HG02840 (cell line): Measurements from ENCODE around the gene MBNL1.

Experiments used
- ATAC-seq: cut with Tn5 transposase; IDR thresholded peaks from one replicate; pipeline ENCODE4 v1.9.1; 2021; ENCODE audit warnings: mild to moderate bottlenecking, moderate library complexity, moderate number of reproducible peaks; ENCODE audit not compliant: unreplicated experiment, low FRiP score

MBNL1 gene

DNA sequence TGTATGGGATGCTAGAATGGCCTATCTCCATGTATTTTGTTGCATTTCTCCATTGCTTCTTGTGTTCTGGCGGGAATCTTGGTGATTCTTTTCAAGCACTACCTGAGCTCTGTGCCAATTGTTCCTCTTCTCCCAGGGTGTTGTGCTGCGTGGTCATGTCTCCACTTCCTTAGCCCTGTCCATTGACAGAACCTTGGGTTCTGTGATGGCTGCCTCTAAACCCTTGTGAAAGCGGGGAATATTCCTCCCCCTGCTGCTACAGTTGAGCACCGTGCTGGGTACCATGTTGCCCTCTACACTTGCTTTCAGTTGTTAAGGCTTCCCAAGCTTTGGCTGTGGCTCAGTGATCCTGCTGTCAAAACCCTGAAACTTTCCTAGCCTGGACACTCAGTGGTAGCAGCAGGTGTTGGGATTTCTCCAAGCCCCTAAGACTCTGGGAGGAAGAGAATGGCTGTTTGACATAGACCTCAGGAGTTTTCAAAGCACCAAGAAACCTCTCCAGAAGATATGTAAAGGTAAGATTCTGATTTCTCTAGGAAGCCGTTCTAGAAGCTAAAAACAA, 69.5 kb downstream of the MBNL1 start:
- no peak for ATAC-seq

DNA sequence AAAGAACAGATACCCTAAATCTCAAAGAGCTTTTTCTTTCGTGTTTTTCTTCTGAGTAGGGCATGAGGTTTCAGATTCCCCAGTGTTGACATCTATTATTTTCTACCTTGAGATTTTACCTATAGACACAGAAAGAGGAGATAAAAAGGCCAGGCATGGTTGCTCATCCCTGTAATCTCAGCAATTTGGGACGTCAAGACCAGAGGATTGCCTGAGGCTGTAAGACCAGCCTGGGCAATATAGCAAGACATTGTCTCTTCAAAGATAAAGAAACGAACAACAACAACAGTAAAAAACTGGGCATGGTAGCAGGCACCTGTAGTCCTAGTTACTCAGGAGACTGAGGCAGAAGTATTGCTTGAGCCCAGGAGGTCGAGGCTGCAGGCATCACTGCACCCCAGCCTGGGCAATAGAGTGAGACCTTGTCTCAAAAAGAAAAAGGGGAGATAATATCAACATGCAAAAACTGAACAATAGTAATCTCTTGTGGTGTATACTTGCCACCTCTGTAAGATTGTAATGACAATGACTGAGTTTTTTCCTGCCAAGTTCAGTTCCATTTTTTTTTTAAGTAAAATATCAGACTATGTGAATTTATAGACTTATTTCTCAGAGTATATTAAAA, 71.3 kb downstream of the MBNL1 start:
- ATAC-seq = no peak

DNA sequence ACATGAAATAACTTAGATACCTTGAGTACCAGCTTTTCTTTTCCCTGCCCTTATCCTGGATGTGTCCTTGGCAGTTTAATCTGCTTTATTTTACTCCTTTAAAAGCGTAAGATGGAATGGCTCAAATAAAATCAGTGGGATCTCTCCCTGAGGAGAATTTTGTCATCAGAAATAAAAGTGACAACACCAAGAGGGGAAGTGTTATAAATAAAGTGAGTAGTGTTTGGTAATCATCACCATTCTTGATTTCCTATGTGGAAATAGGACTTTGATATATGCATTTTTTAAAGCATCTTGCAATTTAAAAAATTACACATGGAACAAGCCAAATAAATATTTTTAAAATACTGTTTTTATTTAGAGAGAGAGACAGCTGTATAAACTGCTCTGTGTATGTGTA, 76.5 kb downstream of the MBNL1 start:
- no peak for ATAC-seq

DNA sequence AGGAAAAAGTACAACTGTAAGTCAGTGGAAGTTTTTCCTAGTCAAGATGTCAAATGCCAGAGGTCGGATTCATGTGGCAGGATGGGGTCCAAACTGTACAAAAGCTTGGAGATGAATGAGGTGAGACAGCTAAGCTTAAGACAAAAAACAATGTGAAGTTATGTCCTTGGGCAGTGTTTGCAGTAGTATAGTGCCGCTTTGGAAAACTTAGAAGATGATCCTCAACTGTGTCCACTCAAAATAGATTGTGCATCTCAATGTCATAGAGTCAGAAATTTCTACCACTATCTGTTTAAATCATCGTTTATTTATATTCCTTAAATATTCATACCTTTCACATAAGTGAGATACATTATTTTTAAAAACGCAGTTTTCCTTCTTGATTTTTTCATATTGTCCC, 77.3 kb downstream of the MBNL1 start:
- ATAC-seq = no peak

DNA sequence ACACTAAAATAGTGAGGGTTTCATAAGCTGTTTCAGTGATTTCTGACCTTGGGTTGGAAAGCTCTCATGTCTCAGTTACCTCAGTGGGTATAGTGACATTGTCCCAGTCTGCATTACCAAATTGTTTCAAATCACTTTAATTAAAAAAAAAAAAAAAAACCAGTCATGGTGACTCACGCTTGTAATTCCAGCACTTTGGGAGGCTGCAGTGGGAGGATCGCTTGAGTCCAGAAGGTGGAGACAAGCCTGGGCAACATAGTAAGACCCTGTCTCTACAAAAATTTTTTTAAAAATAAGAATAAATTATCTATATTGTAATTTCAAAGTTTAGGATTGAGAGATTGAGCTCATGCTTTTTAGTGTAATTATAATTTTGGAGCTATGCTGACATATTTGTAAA, 78.0 kb downstream of the MBNL1 start:
- no peak for ATAC-seq

DNA sequence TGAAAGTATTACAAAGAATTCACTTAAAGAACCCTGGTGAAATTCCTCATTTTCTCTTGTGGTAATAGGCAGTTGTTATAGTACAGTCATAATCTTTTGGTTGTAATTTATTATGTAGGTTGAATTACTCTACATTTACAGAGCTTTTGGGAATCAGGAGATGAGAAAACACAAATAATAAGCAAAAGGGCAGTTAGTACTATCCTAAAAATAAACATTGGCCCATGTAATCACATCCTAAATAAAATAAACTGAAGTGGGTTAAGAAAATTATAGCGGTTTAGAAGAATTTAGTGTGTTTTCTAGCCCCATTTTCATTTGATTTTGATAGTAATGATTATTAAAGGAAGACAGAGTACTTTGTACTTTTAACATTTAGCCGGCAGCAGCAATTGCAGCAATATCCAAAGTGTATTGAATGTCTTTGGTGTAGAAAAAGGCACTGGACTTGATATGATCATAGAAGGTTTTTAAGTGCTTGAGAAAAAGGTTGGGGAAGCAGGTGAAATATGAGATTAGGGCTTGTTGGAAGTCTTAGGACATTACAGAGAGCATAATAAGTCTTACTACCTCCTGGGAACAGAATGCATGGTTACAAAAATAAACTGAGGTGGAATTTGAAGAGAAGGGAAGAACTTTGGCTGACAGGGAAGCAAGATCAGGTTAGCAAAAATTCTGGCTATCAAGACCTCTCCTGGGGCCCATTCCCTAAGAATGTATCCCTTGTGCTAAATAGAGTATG, 79.9 kb downstream of the MBNL1 start:
- no peak for ATAC-seq

DNA sequence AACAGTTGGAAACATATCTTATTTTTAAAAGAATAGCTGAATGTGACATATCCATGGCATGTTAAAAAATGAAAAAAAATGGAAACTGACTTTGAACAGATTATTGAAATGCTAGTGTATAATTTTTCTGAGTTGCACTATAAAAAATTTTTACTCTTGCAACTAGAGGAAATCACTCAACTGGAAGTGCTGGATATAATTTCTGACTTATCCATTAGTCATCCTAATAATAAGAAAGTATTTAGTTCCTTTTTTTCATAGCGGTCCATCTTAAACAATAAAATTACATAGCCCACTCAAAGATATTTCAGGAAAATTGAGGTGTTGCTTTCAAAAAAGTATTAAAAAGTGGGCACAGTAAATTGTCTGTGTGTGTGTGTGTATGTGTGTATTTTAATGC, 80.7 kb downstream of the MBNL1 start:
- no peak for ATAC-seq

DNA sequence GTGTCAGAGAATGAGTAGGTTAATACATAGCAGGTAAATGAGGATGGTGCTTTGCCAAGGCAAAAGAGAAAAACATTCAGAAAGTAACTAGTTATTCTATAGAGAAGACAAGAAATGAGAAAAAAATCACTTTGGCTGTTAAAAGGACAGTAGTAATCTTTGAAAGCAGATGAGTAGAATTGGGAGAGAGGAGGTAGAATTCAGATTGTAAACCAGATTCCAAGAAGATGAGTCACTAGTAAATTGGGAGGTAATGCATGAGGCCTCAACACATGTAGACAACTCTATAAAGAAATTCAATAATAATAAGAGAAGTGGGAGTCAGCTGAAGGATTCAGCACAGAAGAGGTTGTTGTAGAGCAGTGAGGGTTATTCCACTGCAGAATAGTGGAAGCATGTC, 81.4 kb downstream of the MBNL1 start:
- ATAC-seq = no peak

DNA sequence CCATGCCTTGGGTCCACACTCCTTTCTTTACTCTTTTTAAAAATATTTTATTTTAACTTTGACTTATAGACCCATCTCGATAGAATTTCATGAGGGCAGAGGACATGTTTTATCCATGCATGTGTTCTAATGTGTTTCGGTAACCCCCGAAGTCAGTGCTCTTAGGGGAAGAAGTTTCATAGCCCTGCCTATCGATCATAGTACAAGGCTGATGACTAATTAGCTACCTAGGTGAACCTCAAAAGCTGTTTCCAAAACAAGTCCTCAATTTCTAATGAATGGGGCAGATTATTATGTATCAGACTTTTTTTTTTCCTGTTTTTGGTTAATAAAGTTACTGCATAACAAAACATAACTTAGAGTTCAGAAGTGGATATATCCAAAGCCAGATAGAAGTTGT, 82.0 kb downstream of the MBNL1 start:
- ATAC-seq = no peak

DNA sequence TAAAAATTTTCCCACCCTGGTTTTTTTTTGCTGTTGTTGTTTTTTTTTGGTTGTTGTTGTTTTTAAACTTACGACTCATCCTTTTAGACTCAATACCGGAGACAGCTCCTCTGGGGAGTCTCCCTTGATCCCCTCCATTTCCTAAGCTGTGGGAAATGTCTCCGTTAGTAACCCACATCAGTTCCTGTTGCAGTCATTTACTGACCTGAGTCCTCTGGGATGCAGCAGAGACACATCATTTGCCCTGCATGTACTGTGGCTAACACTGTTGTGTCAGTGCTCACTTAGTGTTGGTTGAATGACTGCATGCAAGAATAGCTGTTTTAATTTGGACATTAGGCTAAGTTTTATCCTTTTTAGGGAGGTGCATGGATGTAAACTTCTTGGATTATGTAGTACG, 83.8 kb downstream of the MBNL1 start:
- no peak for ATAC-seq

DNA sequence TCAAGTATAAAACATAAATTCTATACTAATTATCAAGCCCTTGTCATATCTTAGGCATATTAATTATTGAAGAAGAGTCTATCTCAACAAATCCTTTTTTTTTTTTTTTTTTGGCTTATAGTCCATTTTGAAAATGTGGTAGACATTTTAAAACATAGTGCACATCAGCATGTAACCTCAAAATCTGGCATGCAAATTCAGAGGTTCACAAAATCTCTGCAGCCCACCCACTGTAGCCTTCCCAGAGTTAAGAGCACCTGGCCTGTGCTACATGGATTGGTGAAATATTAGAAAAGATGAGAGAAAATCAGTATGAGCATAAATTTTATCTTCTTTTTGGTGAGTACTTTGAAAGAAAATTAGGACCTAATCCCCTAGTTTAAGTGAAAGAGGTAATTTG, 84.8 kb downstream of the MBNL1 start:
- ATAC-seq = no peak

DNA sequence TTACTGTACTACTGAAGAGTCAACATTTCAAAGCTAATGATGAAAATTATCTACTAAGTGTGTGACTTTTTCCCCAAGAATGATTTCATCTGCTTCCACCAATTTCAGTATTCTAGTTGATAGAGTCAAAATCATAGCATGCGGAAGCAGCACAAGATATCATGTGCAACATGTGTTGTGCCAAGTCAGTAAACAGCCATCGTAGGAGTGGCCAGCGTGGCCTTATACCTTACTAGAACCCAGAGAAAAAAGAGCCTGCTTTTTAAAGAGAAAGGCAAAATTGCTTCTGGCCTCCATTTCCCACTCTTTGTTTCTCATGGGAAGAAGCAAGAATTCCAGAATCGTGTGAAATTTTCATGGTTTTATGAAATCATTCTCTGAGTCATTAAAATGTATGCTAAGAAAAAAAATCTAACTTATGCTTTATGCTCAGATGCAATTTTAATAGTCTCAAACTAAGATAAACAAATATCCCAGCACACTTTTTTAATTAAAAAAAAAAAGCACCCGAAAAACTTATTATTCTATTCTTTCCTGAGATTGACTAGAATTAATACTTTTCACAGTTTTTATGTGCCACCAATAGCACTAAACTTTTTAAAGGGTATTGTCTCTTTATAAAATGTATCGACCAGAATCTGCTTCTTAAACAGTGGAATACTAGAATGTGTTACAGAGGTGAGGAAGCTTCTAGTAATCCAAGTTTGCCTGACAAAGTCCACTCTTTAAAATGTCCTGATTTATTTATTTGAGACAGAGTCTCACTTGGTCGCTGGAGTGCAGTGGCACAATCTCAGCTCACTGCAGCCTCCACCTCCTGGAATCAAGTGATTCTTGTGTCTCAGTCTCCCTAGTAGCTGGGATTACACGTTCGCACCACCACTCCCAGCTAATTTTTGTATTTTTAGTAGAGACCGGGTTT, 87.3 kb downstream of the MBNL1 start:
- ATAC-seq = no peak

DNA sequence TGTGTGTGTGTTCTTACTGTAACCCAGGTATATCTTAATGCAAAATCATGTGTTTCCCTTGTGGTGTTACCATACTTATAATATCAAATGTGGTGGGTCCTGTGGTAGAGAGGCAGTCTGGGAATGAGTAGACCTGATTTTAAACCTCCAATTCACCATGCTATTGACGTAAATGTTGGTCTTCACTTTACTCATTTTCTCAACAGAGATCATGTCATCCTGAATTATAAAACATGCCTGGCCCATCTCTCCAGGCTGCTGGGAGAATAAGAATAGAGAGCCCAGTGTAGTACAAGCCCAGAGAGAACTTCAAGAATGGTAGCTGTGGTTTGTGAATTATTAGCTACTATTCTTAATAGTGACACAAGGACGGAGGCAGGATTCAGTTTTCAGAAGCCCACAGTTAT, 88.1 kb downstream of the MBNL1 start:
- ATAC-seq = peak; percentile 65

DNA sequence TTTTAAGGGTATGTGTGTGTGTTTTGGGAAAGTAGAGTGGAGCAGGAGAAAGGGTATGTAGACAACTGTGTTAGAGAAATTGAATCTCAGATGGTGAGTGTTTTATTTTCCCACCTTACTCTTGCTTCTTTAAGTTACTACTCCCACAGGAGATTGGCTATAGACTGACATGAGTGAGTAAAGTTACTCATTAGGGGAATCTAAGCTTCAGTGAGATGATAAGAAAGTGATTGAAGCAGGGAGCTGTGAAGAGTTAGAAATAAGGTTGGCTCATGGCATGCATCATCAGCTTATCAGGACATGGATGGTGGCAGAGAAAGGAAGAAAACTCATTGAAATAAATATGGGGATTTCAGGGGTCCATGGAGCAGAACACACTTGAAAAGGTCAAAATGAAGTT, 88.9 kb downstream of the MBNL1 start:
- ATAC-seq = no peak

DNA sequence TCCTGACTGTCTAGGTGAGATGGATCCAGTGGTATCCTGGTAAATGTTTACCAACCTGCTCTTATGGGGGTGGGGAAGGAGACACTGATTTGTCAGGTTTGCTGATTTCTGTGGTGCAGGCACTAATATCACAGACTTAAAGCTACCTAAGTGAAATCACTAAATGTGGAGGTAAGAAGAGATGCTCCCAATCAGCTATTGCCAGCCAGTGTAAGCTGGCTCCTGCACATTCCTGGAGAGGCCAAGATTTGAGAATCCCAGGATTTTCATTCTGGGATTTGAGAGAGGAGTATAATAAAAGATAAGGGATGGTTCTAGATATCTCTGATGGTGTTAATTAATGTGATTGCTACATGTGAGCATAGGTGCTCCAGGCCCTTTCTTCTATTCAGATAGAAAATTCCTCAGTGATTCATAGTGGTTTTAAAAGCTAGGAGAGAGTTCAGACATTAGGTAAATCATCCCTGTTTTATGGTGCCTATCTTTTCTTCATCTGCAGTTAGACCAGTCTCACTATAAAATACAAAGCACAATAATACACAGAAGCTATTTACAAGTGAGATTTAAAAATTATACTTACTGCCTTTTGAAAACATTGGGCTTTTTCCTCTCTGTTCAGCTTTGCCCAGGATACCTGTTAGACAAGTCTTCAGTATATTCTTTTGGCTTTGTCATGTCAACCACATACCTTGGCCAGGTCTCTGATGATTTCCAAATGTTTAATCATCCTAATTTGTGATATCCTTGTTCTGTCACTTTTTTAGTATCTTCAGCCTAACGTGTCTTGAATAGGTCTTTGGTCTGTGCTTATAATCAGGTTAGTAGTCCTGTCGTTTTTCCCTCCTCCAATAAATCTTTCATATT, 90.9 kb downstream of the MBNL1 start:
- no peak for ATAC-seq

DNA sequence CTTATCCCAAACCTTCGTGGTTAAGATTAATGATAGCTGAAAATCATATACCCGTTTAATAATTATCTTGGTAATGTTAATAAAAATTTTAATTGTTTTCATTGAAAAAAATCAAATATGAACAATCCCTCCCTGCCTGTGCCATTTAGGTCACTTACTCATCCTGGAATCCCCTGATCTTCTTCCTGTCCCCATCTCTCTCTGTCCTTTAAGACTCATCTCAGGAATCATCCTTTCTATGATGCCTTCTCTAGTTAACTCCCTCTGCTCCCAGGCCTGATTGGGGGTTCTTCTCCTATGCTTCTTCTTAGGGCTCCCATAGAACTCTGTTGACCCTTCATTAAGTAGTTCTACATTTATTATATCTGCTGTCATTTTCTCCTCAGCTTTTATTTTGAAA, 91.6 kb downstream of the MBNL1 start:
- ATAC-seq = no peak

DNA sequence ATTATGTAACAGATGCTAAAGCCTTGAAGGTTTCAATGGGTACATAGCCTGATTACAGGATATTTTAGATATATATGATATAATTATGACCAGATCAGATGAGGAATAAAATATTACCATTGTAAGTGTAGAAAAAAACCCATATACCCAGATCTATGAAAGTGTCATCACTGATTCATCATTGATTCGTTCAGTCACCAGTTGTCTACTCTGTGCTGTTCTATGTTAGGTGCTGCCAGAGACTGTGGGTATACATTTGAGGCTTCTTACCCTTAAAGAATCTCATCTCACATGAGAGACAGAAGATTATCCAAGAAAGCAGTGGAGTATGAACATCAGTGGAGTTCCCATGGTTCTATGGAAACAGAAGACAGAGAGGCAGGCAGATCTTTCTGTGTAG, 92.2 kb downstream of the MBNL1 start:
- no peak for ATAC-seq

DNA sequence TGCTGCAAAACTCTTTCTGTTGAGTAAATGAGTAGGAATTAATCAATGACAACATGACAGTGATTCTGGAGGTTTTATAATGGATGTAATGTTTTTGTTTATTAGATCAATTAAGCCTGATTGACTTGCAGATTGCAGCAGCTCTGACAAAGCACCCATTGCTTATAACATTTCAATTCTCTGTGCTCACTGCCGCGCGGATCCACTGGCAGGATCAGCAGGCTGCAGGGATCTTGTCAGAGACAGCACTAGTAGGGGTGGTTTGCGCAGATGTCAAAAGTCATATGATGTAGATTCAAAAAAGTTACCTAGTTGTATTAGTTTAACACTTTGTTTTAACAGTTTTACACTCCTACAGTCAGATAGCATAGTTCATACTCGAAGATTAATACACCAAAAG, 93.4 kb downstream of the MBNL1 start:
- ATAC-seq = no peak

DNA sequence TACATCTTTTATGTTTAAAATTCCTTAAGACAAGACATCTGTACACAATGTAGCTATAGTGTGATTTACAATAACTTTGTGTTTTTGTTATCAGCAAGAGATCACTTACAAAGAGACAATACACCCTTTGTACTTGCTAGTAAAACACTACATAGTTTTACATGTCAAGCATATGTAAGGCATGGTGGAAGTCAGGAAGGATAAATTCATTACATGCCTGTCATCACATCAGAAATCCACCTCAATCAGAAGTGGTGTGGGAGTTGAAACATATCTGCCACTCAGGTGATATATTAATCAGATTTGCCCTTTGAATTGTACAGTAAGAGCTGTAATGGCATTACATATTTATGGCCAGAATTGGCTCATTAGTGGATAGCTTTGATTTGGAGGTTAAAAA, 95.5 kb downstream of the MBNL1 start:
- no peak for ATAC-seq

DNA sequence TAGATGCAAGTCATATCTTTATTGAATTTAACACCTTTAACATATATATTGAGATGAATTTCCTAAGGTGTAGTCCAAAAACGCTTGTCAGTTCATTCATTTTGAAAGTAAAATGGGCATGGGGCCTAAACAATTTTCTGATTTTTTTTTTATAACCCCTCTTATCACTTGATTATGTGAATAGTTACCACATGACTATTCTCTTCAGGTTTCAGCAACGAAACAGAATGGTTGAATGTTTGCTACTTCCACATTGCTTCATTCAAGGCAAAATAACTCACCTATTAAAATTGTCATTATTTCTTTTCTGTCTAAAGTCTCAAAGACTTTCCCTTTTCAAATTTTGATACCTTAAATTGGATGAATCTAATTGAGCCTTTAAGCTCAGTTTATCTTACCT, 96.4 kb downstream of the MBNL1 start:
- no peak for ATAC-seq
